C4-2B (cell line): ENCODE data around the gene MFSD6L.

ENCODE experiments used
- ZFX ChIP-seq: fragments of 450-650 bp; IDR thresholded peaks from 2 replicates; pipeline ENCODE4 v1.6.1; 2017
- TF ChIP-seq, protein P1 (sequence below): fragments of 450-650 bp; conservative IDR thresholded peaks from 2 replicates; pipeline ENCODE4 v1.5.1; 2017; ENCODE audit warnings: mild to moderate bottlenecking

DNA sequence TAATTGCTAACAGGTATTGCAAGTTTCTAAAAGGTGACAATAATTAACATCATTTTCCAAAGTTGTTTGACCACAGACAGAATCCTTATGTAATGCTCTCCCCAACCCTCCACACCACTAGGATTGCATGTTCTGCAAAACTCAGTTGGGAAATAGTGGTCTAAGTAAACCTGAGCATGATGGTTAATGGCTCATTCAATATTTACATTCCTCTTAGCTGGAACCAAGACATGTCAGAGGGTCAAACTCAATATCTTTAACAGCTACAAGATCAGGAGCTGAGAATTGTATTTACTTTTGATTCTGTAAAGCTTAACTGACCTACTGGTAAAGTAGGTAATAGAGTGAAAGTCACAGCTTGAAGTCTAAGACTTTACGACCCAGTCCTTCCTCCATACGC lies 10.2 kb downstream of the MFSD6L start:
- TF ChIP-seq, protein P1, sequence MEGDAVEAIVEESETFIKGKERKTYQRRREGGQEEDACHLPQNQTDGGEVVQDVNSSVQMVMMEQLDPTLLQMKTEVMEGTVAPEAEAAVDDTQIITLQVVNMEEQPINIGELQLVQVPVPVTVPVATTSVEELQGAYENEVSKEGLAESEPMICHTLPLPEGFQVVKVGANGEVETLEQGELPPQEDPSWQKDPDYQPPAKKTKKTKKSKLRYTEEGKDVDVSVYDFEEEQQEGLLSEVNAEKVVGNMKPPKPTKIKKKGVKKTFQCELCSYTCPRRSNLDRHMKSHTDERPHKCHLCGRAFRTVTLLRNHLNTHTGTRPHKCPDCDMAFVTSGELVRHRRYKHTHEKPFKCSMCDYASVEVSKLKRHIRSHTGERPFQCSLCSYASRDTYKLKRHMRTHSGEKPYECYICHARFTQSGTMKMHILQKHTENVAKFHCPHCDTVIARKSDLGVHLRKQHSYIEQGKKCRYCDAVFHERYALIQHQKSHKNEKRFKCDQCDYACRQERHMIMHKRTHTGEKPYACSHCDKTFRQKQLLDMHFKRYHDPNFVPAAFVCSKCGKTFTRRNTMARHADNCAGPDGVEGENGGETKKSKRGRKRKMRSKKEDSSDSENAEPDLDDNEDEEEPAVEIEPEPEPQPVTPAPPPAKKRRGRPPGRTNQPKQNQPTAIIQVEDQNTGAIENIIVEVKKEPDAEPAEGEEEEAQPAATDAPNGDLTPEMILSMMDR: no peak
- no peak for TF ChIP-seq ZFX
